Fibroblast of lung (primary cell): Measurements from ENCODE around the gene PSEN1. TPM values are rescaled to one million over a fixed set of nuclear protein-coding genes. Genes with fewer than 3 reads are reported as not detected.

ENCODE experiments used
- DNase-seq, 2 donors: peaks; one replicate each; pipeline versions ENCODE4 v3.0.0 to v3.0.0-alpha.2; 2010; ENCODE audit warnings: low read depth in 2 of 2
- H2AFZ ChIP-seq: 2 replicates; pipeline ENCODE4 v1.5.1; 2012; ENCODE audit warnings: low read length, control low read depth, inconsistent platforms
- H3K27ac ChIP-seq: 2 replicates; pipeline ENCODE4 v1.5.1; 2011; ENCODE audit warnings: low read length, control low read depth; ENCODE audit not compliant: insufficient read depth
- H3K27me3 ChIP-seq: 2 replicates; pipeline ENCODE4 v1.5.1; 2011; ENCODE audit warnings: mild to moderate bottlenecking, low read length; ENCODE audit not compliant: control insufficient read depth, insufficient read depth
- H3K36me3 ChIP-seq: 2 replicates; pipeline ENCODE4 v1.5.1; 2011; ENCODE audit warnings: low read length; ENCODE audit not compliant: control insufficient read depth, insufficient read depth
- H3K4me1 ChIP-seq: 2 replicates; pipeline ENCODE4 v1.5.1; 2011; ENCODE audit warnings: low read length; ENCODE audit not compliant: control insufficient read depth, insufficient read depth; ENCODE audit errors: extremely low read depth
- H3K4me2 ChIP-seq: 2 replicates; pipeline ENCODE4 v1.5.1; 2011; ENCODE audit warnings: low read length, control low read depth; ENCODE audit not compliant: insufficient read depth; ENCODE audit errors: extremely low read depth
- H3K4me3 ChIP-seq, 4 experiments: fragments of 200-600 bp in 1 of 4; sonication (generic) in 1 of 4; replicated peaks in 1 of 4; 2 replicates each; pipeline ENCODE4 v1.5.1; 2011 to 2016; ENCODE audit warnings: low read length in 4 of 4, low read depth in 3 of 4, mild to moderate bottlenecking in 3 of 4, control low read depth in 2 of 4, inconsistent platforms in 1 of 4, mixed read lengths in 1 of 4; ENCODE audit not compliant: insufficient read depth in 1 of 4; ENCODE audit errors: control extremely low read depth in 1 of 4
- H3K79me2 ChIP-seq: 2 replicates; pipeline ENCODE4 v1.5.1; 2012; ENCODE audit warnings: mild to moderate bottlenecking, low read length, inconsistent platforms; ENCODE audit not compliant: control insufficient read depth, insufficient read depth
- H3K9ac ChIP-seq: 2 replicates; pipeline ENCODE4 v1.5.1; 2011; ENCODE audit warnings: mild to moderate bottlenecking, low read length, control low read depth; ENCODE audit not compliant: insufficient read depth
- H3K9me3 ChIP-seq: 2 replicates; pipeline ENCODE4 v1.5.1; 2012; ENCODE audit warnings: low read depth, low read length; ENCODE audit not compliant: control insufficient read depth, insufficient read depth
- H4K20me1 ChIP-seq: 2 replicates; pipeline ENCODE4 v1.5.1; 2011; ENCODE audit warnings: low read length; ENCODE audit not compliant: control insufficient read depth, insufficient read depth; ENCODE audit errors: extremely low read depth
- EZH2 ChIP-seq: IDR thresholded peaks from 2 replicates; pipeline ENCODE4 v1.5.1; 2012; ENCODE audit warnings: low read length, control low read depth, mild to moderate bottlenecking; ENCODE audit errors: missing control alignments
- polyA plus RNA-seq, 2 donors: library from polyadenylated mRNA; depleted of rRNA in 1 of 2; stranded (reverse) in 1 of 2; unstranded in 1 of 2; fragments of >200 nt; gene quantifications; 2 replicates each; pipeline ENCODE4 v1.2.1, GENCODE V29; 2011 to 2012; ENCODE audit warnings: missing spikeins in 1 of 2
- total RNA-seq: library from RNA; depleted of rRNA; stranded (reverse); fragments of >200 nt; gene quantifications from 2 replicates; pipeline ENCODE4 v1.2.1, GENCODE V29; 2014
- TF ChIP-seq, protein P1 (sequence below), 2 donors: IDR thresholded peaks in 1 of 2; conservative IDR thresholded peaks in 1 of 2; 1 replicate in 1 of 2; 2 replicates in 1 of 2; pipeline ENCODE4 v1.5.1; 2011 to 2012; ENCODE audit warnings: low read length in 2 of 2, control low read depth in 1 of 2, inconsistent platforms in 1 of 2, low read depth in 1 of 2, mild to moderate bottlenecking in 1 of 2

Gene PSEN1
- total and polyA plus RNA-seq, 2 donors (not counting 1 experiment from before 2014, with no cell fraction given) = 22.0 to 53.7 TPM

GRCh38 chr14:73249108-73249507 is 112.8 kb downstream of the PSEN1 start:
- Histone ChIP-seq H3K9me3 (no peaks in the 10 kb centered on the region), H2AFZ (no peak overlapping the region), H3K4me2 (no peak overlapping the region), H3K4me1 (no peaks in the 10 kb centered on the region), H3K4me3 (no peak overlapping the region), H4K20me1 (no peaks in the 10 kb centered on the region), H3K27me3 (no peaks in the 10 kb centered on the region), H3K36me3 (no peaks in the 10 kb centered on the region), H3K9ac (no peak overlapping the region), H3K79me2 (no peaks in the 10 kb centered on the region), H3K27ac (no peak overlapping the region)
- TF ChIP-seq, protein P1, sequence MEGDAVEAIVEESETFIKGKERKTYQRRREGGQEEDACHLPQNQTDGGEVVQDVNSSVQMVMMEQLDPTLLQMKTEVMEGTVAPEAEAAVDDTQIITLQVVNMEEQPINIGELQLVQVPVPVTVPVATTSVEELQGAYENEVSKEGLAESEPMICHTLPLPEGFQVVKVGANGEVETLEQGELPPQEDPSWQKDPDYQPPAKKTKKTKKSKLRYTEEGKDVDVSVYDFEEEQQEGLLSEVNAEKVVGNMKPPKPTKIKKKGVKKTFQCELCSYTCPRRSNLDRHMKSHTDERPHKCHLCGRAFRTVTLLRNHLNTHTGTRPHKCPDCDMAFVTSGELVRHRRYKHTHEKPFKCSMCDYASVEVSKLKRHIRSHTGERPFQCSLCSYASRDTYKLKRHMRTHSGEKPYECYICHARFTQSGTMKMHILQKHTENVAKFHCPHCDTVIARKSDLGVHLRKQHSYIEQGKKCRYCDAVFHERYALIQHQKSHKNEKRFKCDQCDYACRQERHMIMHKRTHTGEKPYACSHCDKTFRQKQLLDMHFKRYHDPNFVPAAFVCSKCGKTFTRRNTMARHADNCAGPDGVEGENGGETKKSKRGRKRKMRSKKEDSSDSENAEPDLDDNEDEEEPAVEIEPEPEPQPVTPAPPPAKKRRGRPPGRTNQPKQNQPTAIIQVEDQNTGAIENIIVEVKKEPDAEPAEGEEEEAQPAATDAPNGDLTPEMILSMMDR (conservative IDR thresholded peaks at IDR 0.05 in 1 of 2, IDR thresholded peaks at IDR 0.05 in 1 of 2; ENCODE audit: low read depth in 1 of 2, low read length in 2 of 2) = no peak
- no peak for TF ChIP-seq EZH2
- no peak for DNase-seq

GRCh38 chr14:73249564-73250316 is 113.4 kb downstream of the PSEN1 start:
- Histone ChIP-seq H3K9ac (no peak overlapping the region), H3K4me3 (no peak overlapping the region), H3K9me3 (no peaks in the 10 kb centered on the region), H3K27ac (no peak overlapping the region), H3K4me2 (no peak overlapping the region), H2AFZ (no peak overlapping the region), H4K20me1 (no peaks in the 10 kb centered on the region), H3K4me1 (no peaks in the 10 kb centered on the region), H3K79me2 (no peaks in the 10 kb centered on the region), H3K36me3 (no peaks in the 10 kb centered on the region), H3K27me3 (no peaks in the 10 kb centered on the region)
- TF ChIP-seq EZH2 = no peak
- TF ChIP-seq, protein P1 (conservative IDR thresholded peaks at IDR 0.05 in 1 of 2, IDR thresholded peaks at IDR 0.05 in 1 of 2; ENCODE audit: low read depth in 1 of 2, low read length in 2 of 2) = no peak
- DNase-seq = no peak

DNA sequence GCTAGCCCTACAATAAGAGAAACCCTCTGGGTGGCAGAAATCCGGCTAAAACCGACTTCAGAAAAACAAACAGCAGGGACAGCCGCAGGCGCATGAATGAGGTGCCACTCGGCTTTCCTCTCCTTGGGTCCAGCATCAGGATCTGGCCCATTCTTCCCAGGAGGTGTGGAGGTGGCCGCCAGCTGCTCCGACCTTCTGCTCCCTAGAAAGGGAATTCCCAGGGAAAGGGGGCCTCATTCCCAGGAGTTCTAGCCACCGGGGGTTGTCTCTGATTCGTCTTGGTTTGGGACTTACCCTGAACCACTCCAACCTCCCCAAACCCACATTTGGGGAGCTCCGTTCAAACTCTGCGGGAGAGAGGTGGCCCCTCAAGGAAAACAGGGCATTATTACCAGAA is 114.0 kb downstream of the PSEN1 start:
- Histone ChIP-seq H3K4me3 (no peak overlapping the region), H4K20me1 (no peaks in the 10 kb centered on the region), H2AFZ (no peak overlapping the region), H3K9me3 (no peaks in the 10 kb centered on the region), H3K27me3 (no peaks in the 10 kb centered on the region), H3K4me1 (no peaks in the 10 kb centered on the region), H3K4me2 (no peak overlapping the region), H3K27ac (no peak overlapping the region), H3K79me2 (no peaks in the 10 kb centered on the region), H3K36me3 (no peaks in the 10 kb centered on the region), H3K9ac (no peak overlapping the region)
- no peak for DNase-seq
- TF ChIP-seq, protein P1 (conservative IDR thresholded peaks at IDR 0.05 in 1 of 2, IDR thresholded peaks at IDR 0.05 in 1 of 2; ENCODE audit: low read depth in 1 of 2, low read length in 2 of 2) = no peak
- no peak for TF ChIP-seq EZH2
